ENCODE measurements around the gene SPPL2B. TPM values are rescaled to one million over a fixed set of nuclear protein-coding genes. Genes with fewer than 3 reads are reported as not detected.

SPPL2B gene
- total RNA-seq, 1 donor from 2014 or later = 77.0 TPM

DNA sequence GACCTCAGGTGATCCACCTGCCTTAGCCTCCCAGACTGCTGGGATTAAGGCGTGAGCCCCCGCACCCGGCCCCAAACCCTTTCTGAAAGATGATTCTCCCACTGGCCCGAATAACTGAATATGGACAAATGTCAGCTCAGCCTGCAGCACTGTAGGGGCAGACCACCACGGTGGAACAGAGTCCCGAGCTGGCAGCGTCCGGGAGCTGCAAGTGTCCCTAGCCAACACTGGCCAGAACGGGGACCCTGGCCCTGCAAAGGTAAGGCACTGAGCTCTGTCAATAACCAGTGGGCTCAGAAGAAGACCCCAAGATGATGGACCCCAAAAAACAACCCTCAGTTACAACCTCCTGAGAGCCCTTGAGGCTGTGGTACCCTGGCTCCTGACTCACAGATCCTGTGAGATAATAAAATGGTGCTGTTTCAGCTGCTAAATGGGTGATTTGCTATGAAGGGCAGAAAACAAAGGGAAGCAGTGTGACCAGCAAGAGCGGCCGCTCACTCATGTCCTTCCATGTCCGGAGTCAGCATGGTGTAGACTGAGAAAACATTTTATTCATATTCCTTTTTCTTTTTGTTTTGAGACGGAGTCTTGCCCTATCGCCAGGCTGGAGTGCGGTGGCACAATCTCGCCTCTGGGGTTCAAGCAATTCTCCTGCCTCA, 1.7 kb upstream of the SPPL2B start:
- H3K36me3 Mint-ChIP-seq (ENCODE audit: unreplicated experiment) = peaks cover 13% of the 10 kb centered on the region
- no peaks in the 10 kb centered on the region for H3K9me3 Mint-ChIP-seq (ENCODE audit: unreplicated experiment)
- H3K4me1 Mint-ChIP-seq (ENCODE audit: unreplicated experiment) = peaks cover 46% of the 10 kb centered on the region
- TF ChIP-seq, protein P1, sequence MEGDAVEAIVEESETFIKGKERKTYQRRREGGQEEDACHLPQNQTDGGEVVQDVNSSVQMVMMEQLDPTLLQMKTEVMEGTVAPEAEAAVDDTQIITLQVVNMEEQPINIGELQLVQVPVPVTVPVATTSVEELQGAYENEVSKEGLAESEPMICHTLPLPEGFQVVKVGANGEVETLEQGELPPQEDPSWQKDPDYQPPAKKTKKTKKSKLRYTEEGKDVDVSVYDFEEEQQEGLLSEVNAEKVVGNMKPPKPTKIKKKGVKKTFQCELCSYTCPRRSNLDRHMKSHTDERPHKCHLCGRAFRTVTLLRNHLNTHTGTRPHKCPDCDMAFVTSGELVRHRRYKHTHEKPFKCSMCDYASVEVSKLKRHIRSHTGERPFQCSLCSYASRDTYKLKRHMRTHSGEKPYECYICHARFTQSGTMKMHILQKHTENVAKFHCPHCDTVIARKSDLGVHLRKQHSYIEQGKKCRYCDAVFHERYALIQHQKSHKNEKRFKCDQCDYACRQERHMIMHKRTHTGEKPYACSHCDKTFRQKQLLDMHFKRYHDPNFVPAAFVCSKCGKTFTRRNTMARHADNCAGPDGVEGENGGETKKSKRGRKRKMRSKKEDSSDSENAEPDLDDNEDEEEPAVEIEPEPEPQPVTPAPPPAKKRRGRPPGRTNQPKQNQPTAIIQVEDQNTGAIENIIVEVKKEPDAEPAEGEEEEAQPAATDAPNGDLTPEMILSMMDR (IDR thresholded peaks at IDR 0.05) = no peak
- DNase-seq (ENCODE audit: extremely low spot score, unreplicated experiment) = no peak
- peak overlapping the region; percentile 100 for H3K4me3 Mint-ChIP-seq (ENCODE audit: unreplicated experiment)
- H3K27me3 Mint-ChIP-seq (ENCODE audit: unreplicated experiment) = no peaks in the 10 kb centered on the region
- H3K27ac Mint-ChIP-seq (ENCODE audit: unreplicated experiment) = peak overlapping the region; percentile 99

- TF ChIP-seq, protein P1 (IDR thresholded peaks at IDR 0.05) = no peak
- Mint-ChIP-seq H3K9me3 (ENCODE audit: unreplicated experiment) (no peaks in the 10 kb centered on the region), H3K4me3 (ENCODE audit: unreplicated experiment) (peak overlapping the region; percentile 100), H3K27me3 (ENCODE audit: unreplicated experiment) (no peaks in the 10 kb centered on the region), H3K36me3 (ENCODE audit: unreplicated experiment) (peaks cover 13% of the 10 kb centered on the region), H3K4me1 (ENCODE audit: unreplicated experiment) (peaks cover 46% of the 10 kb centered on the region), H3K27ac (ENCODE audit: unreplicated experiment) (peak overlapping the region; percentile 99)
- DNase-seq (ENCODE audit: extremely low spot score, unreplicated experiment) = no peak
Measured at GRCh38 chr19:2327773-2328400, 597 bp upstream of the SPPL2B start.

- TF ChIP-seq, protein P1 (IDR thresholded peaks at IDR 0.05) = no peak
- Mint-ChIP-seq H3K4me3 (ENCODE audit: unreplicated experiment) (peak overlapping the region; percentile 79), H3K9me3 (ENCODE audit: unreplicated experiment) (no peaks in the 10 kb centered on the region)
Measured at GRCh38 chr19:2329149-2329478, 630 bp downstream of the SPPL2B start.

DNA sequence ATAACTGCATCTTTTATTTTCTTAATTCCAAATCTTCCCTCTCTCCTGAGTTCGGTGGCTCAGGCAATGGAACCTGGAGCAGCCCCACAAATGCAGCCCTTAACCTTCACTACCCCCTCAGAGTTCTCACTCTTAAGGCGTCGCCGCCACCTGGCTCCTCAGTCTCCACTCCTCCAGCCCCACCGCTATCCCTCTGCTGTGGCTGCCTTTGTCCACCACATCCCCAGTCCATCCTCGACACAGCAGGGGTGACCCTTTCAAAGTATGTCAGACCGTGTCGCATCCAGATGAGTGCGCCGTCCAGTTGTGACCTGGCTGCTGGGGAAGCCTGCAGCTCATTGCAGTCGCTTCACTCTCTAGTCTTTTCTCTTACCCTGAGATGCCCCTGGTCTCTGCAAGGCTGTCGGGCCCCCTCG, 1.0 kb downstream of the SPPL2B start:
- H3K4me1 Mint-ChIP-seq (ENCODE audit: unreplicated experiment) = peaks cover 43% of the 10 kb centered on the region
- no peaks in the 10 kb centered on the region for H3K9me3 Mint-ChIP-seq (ENCODE audit: unreplicated experiment)
- H3K27me3 Mint-ChIP-seq (ENCODE audit: unreplicated experiment) = no peaks in the 10 kb centered on the region
- H3K27ac Mint-ChIP-seq (ENCODE audit: unreplicated experiment) = peak overlapping the region; percentile 58
- TF ChIP-seq, protein P1 (IDR thresholded peaks at IDR 0.05) = no peak
- H3K4me3 Mint-ChIP-seq (ENCODE audit: unreplicated experiment) = peak overlapping the region; percentile 79
- H3K36me3 Mint-ChIP-seq (ENCODE audit: unreplicated experiment) = peaks cover 8% of the 10 kb centered on the region
- no peak for DNase-seq (ENCODE audit: extremely low spot score, unreplicated experiment)

More at GRCh38 chr19:2329149-2329478, 630 bp downstream of the SPPL2B start:
- H3K4me1 Mint-ChIP-seq (ENCODE audit: unreplicated experiment) = peaks cover 46% of the 10 kb centered on the region
- no peaks in the 10 kb centered on the region for H3K27me3 Mint-ChIP-seq (ENCODE audit: unreplicated experiment)
- DNase-seq (ENCODE audit: extremely low spot score, unreplicated experiment) = no peak
- peaks cover 12% of the 10 kb centered on the region for H3K36me3 Mint-ChIP-seq (ENCODE audit: unreplicated experiment)
- H3K27ac Mint-ChIP-seq (ENCODE audit: unreplicated experiment) = peak overlapping the region; percentile 58

DNA sequence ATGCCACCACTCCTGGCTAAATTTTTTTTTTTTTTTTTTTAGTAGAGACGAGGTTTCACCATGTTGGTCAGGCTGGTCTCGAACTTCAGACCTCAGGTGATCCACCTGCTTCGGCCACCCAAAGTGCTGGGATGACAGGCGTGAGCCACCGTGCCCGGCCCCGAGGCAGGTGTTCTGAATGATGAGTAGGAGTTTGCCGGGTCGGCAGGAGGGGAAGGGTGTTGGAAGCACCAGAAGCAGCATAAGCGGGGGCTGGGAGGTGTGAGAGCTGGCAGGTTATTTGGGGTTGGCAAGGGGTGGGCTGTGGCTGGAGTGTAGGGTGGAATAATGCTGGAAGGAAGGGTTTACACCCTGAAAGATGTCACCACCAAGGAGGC, 1.8 kb downstream of the SPPL2B start:
- no peak for DNase-seq (ENCODE audit: extremely low spot score, unreplicated experiment)
- Mint-ChIP-seq H3K27ac (ENCODE audit: unreplicated experiment) (no peak overlapping the region), H3K4me3 (ENCODE audit: unreplicated experiment) (peak overlapping the region; percentile 50), H3K27me3 (ENCODE audit: unreplicated experiment) (no peaks in the 10 kb centered on the region), H3K9me3 (ENCODE audit: unreplicated experiment) (no peaks in the 10 kb centered on the region), H3K4me1 (ENCODE audit: unreplicated experiment) (peaks cover 43% of the 10 kb centered on the region), H3K36me3 (ENCODE audit: unreplicated experiment) (peaks cover 7% of the 10 kb centered on the region)
- TF ChIP-seq, protein P1 (IDR thresholded peaks at IDR 0.05) = no peak

Measured in osteocyte (in vitro differentiated cells).